NCI-H510A (cell line): ENCODE measurements around the gene HK3.

Experiments
- DNase-seq: peaks from one replicate; lab custom pipeline; 2025; lab: John Stamatoyannopoulos, UW

HK3 gene

DNA sequence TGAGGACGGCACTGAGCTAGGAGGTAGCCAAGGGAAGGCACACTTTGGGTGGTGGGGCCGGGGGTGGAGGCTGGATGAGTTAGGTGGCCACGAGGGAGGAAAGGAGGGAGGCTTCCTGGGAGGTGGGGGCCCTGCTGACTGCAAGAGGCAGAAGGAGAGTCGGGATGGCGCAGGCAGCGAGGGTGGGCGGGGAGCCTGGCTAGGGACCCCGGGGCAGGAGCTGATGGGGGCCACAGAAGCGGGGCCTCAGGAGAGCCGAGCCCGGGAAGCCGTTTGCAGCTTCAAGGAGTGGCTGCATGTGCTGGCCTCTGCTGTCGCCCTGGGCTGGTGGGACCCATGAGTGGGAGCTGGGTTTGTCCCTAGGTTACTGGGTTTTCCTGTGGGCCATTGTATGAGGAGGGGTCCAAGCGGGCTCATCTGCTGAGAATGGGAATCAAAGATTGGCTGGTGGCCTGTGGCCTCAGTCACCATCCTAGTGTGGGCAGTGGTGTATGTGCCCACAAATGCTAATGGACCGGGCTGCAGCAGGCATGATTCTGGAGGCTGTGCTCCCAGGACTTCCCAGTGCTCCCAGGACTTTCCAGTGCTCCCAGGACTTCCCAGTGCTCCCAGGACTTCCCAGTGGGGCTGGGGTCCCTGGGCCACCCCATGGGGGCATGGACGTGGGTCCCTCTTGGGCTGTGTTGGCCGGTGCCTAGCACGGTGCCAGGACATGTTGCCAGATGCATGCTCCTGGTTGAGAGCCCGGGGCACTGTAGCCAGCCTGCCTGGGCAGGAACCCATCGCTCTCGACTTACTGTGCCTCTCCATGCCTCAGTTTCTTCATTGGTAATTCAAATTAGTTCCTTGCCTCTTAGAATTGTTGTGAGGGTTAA is 48.5 kb downstream of the HK3 start:
- no peak for DNase-seq

DNA sequence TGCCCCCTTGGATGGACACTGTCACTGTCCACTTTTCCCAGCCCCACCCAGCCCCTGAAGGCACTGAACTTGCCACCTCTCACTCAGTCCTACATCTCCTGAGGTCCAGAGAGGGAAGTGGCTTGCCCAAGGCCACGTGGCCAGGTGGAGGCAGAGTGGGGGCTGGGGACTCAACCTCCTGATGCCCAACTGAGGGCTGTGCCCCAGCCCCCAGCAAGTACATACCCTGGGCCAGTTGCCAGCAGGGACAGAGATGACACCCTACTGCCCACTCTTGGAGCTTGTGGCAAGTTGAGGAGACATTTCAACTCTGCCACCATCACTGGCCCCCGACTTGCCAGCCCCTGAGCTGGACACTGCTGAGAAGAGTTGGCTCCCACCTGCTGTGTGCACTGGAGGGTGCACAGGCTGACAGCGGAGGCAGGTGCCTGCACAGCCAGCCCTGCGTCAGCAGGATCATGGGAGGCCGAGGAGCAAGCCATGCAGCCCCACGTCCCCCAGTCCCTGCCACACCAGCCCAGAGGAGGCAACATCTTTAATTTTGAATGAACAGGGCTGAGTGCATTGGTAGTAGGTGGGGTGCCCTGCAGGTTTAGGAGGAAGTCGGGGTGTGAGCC is 49.4 kb downstream of the HK3 start:
- DNase-seq: no peak

DNA sequence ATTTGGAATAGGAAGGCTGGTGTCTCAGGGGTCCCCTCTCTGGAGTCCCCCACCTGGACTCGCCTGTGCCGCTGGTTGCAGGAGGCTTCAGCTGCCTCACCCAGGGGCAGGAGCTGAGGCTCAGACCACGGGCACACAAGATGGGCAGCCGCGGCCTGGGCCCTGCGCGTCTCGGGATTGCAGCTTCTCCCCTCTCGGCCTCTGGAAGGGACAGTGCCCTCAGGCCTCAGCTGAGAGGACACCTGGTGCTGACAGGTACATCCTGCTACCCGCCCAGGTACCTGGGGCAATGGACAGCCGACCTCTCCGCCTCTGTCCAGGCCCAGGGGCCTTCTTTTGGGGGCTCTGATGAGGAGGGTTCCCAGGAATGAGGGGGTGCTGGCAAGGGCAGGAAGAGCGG is 50.5 kb downstream of the HK3 start:
- DNase-seq: no peak

DNA sequence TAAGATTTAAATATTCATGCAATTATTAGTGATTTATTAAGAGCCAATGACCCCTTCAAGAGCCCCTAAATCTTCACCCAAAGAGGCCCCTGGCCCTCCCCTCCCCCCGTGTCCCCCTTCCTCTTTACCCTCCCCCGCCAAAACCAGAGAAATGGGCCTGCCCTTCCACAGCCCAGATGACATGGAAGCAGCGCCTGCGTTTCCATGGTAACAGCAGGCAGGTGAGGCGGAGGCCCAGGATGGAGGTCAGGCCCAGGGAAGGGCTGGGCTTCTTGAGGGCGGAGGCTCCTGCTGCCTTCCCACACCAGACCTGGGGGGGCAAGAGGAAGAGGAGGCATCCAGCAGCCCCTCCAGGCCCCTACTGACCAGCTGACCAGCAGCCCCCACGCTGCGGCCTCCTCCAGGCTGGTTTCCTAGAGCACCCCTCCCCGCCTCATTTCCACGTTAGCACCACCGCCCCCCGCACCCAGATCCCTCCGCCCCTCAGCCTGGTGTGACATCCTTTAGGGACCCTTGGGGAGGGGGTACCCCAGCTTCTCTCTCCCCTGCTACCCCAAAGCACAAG is 51.3 kb downstream of the HK3 start:
- DNase-seq: no peak

DNA sequence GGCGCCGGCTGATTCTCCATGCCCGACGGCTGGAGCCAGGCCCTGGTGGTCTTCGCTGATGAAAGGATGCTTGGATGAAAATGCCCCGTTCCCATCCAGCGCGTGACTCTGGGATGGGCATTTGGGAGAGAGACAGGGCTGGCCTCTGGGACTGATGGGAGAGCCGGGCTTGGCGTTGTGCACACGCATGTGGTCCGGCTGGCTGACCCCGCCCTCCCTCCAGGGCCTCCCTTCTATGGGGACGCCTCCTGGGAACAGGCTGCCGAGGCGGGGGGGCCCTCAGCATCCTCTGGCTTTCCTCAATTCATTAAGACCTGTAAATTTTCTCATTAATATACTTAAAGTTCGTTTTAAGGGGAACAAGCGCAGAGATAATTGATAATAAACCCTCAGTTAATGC is 52.0 kb downstream of the HK3 start:
- DNase-seq: no peak

DNA sequence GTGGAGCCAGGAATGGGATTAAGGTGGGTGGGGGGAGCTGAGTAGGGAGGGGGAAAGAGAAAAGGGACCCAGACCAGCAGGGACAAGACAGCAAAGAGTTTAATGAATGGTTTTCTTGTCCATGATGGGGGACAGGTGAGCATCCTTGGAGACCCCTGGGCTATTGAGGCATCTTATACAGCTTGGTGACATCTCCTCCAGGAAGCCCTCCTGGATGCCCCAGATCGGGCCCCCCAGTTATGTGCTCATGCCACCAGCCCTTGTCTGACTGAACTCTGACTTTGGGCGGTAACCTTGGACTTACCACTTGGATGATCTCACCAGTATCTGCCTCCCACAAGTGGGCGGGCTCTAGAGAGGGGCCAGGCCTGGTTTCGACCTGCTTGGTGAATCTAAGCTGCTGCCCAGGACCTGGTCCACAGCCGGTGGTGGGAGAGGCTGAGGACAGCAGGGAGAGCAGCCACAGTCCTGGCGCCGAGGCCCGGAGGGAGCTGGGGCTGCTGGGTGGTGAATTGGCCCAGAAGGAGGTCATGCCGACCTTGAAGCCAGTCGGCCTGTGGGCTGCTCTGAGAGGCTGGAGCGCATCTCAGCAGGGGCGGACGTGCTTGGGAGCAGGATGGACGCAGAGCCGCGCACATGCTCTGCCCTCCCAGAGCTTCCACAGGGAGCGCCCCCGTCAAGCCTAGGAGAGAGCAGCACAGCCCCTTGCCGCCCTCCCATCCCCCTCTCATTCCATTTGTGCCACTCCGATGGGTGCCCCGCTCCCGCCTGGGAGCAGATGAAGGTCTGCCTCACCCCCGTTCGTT is 52.6 kb downstream of the HK3 start:
- no peak for DNase-seq

DNA sequence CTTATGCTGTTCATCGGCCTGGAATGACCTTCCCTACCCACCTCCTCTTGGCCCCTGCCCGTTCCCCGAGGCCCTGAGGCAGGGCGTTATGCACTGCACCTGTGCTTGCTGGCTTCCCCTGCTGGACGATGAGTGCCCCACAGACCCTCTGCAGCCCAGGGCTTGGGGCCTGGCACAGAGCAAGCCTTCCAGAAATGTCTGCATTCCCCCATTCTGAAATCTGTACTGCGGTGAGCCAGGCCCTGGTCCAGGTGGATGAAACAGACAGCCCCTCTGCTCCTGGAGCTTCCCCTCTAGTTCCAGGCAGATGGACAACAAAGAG is 53.8 kb downstream of the HK3 start:
- no peak for DNase-seq

DNA sequence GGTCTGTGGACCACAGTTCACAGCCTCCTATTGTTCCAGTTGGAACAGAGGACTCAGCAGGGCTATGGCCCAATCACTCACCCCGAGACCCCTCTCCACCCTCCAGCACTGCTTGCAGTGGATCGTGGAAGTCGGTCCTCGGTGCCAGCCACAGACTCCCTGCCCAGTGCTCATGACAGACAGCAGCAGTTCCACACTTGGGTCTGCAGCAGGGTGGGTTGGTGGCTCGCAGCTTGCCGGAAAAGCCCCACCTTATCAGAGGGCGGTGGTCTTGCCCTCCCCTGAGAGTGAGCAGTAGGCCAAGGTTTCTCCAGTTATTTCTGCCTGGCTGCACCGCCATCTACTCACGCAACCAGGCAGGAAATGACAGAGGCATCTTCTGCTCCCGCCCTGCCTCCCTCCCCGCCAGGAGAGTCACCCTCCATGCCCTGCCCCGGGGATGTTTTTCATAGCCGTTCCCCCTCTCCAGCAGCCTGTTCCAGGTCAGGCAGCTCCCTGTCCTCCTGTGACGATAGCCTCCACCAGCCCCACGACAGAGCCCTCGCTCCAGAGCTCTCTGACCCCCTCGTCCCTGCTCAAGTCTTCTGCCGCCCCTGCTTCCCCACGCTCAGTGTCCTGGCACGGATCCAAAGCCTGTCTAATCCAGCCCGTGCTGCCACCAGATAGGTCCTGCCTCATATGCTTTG is 54.3 kb downstream of the HK3 start:
- DNase-seq: peak; percentile 39

DNA sequence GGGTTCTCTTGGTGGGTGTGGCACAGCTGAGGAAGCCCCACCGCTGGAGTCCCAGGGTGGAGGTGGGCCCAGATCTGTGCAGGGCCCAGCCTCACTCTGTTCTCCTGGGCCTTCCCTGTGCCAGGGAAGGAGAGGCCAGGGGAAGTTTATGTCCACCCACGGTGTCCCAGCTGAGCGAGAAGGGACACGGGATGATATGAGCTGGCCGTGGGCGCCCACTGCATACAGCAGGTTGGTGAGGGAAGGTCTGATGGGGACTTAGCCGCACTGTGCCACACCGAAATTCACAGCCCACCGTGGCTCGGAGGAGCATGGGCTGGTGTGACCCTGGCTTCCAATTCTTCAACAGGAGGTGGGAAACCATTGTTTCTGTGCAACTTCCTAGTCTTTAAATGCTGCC is 54.9 kb downstream of the HK3 start:
- DNase-seq: no peak

DNA sequence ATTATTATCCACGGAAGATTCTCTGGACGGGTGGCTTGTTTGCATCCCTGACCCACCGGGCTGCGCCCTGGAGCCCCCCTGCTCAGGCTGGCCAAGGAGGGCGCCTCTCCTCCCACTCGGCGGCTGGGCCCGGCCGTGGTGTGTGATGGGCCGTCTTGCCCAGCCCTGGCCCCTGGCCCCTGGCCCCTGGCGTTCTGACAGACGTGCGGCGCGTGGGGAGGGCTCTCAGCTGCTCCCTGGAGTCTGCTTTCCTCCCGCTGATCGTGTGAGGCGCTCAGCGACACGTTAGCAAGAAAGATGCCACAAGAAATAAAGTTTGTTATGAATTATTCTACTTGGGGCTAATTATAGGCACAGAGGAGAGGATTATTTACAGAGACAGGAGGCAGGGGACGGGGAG is 55.5 kb downstream of the HK3 start:
- no peak for DNase-seq

DNA sequence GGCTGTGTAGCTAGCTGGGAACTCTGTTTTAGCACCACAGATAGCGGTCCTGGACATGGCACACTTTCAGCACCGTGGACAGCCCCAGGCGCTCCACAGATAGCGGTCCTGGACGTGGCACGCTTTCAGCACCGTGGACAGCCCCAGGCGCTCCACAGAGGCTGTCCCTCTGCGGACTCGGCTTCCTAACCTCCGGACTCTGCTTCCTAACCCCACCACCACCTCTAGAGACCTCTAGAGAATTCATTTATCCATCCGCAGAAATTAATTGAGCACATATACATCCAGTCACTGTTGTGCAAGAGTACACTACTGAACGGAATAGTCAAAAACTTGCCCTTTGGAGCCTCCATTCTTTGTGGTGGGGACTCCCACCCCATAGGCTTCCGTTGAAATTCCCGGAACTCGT is 61.4 kb downstream of the HK3 start:
- DNase-seq: no peak

DNA sequence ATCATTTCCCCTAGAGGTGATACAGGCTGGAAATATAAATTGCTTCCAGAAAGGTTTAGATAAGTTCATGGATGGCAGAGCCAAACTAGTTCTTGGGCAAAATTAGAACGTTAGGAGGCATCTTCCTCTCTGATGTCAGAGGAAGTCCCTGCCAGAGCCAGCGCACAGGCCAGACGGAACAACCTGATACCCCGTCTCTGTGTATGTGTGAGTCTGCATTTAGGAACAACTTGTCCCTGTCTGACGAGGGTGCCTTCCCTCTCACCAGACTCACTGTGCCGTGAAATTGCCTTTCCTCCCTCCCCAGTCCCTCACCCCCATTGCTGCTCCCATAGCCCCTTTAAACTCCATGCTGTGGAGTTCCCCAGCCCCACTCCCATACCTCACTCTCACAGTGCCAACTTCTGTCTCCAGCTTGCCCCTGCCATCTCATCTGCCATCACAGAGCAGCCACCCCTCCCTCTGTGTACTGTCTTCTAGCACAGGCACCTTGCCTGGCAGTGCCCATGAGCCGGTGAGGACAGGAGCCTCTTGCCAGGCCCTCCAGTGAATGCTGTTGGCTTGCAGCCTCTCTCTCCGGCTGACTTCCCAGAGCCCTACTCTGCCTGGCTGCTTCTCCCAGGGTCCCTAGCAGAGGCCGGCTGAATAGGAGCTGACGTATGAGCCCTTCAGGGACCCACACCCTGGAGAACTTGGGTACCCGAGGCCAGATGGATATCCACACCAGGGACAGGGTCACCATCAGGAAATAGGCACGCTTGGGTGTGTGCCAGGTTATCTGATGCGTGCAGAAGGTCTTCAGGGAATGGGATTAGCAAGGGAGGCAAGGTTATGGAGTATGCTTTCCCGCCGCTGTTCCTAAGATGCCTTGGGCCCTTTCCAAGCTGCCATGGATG is 62.1 kb downstream of the HK3 start:
- no peak for DNase-seq

DNA sequence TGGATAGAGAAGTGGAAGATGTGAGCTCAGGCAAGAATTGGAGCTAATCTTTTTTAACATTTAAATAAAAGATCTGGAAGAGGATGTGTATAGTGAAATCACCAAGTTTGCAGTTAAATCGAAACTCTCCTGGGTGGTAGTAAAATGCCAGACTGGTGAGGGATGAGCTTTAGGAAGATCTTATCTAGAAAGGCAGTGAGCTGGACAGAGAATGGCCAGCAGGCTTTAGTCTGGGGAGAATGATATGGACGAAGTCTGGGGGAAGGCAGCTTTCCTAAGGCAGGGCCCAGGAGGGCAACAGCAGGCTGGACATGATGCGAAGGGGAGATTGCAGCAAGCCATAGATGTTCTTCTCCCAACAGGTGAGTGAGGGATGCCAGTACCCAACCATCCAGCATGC is 63.2 kb downstream of the HK3 start:
- DNase-seq: no peak

DNA sequence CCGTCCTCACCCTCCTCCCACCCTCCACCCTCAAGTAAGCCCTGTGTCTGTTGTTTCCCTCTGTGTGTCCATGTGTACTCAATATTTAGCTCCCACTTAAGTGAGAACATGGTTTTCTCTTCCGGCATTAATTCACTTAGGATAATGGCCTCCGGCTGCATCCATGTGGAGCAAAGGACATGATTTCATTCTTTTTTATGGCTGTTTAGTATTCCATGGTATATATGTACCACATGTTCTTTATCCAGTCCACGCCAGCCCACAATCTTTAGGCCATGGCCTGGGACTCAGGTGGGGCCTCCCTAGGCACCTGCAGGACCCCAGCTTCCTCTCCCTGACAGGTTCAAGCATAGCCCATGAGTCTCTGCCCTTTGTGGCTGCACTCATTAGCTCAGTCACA is 65.9 kb downstream of the HK3 start:
- DNase-seq: no peak

DNA sequence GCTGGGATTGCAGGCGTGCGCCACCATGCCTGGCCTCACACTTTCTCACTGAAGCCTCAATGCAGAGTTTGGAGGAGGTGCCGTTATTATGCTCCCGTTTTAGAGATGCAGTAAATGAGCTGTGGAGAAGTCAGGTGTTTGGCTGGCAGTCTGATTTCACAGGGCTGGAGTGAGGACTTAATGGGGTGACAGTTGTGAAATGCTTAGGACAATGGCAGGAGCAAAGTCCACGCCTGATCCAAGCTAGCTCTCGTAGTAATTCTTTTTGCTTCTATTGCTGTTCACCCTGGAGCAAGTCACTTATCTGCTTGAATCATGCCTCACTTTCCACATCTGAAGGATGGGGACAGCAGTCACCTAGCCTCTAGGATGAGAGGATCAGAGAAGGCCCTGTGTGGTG is 67.0 kb downstream of the HK3 start:
- DNase-seq: no peak

DNA sequence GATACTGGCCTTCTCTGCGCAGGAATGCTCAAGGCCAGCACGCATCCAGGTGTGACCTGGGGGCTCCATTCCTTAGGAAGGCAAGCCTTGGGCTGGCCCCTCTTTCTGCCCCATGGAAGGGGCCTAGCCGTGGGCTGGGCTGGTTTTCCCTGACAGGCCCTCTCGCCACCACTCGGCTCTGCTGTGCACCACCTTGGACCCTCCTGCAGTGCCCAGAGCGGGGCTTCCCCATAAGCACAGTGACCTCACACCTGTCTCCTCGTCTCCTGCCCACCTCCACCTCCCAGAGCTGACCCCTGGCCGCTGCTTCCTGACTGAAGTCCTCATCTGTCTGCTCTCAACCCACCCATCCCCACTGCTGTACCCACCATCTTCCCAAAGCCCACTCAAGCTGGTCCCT is 67.7 kb downstream of the HK3 start:
- DNase-seq: no peak

DNA sequence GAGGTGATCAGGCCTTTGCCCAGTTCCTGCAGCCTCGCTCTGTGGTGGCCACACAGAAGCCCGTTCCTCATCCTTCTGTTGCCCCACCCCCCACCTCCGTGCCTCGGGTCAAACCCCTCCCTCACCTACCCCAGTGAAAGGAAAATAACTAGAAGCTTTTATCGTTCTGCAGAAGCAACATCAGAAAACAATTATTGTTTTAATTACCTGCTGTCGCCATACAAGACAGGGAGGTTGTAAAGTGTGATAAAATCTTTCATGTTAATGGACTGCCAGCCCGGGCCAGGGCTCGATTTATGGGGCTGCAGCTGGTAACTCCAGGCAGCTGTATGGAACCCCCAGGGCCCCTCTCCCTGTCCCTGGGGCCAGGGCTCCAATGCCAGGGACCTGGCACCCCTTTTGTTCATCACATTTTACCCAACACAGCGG is 68.1 kb downstream of the HK3 start:
- no peak for DNase-seq
